SW480 (cell line): ENCODE results near the gene ACVR1.
A peak's percentile ranks its signal among the peaks of the same experiment; 100 is the strongest.
"Not testable (repeated sequence)": the region's sequence is repeated elsewhere in the genome, so short reads cannot be mapped to it uniquely, and the experiment has no call there.

Experiments
- DNase-seq: peaks from one replicate; pipeline ENCODE4 v3.0.0-alpha.2; 2016; ENCODE audit warnings: low spot score

Gene ACVR1

GRCh38 chr2:157893611-157894010 lies 17.5 kb upstream of the ACVR1 start:
- no peak for DNase-seq

GRCh38 chr2:157891643-157892041 lies 15.5 kb upstream of the ACVR1 start:
- no peak for DNase-seq

GRCh38 chr2:157890969-157891642 lies 15.0 kb upstream of the ACVR1 start:
- DNase-seq: no peak

- no peak for DNase-seq
These were observed 11.8 kb upstream of the ACVR1 start for GRCh38 chr2:157887946-157888345.

- not testable (repeated sequence) for DNase-seq
These were observed 8.4 kb upstream of the ACVR1 start for GRCh38 chr2:157884533-157884932.

- DNase-seq: no peak
These were observed 4.8 kb upstream of the ACVR1 start for GRCh38 chr2:157880927-157881326.

- no peak for DNase-seq
These were observed 1.8 kb upstream of the ACVR1 start for GRCh38 chr2:157877761-157878400.

GRCh38 chr2:157876786-157877138 lies 632 bp upstream of the ACVR1 start:
- DNase-seq: no peak

- no peak for DNase-seq
These were observed 477 bp downstream of the ACVR1 start for GRCh38 chr2:157875641-157876065.

GRCh38 chr2:157874997-157875640 lies 1.0 kb downstream of the ACVR1 start:
- peak; percentile 47 for DNase-seq

- no peak for DNase-seq
These were observed 1.8 kb downstream of the ACVR1 start for GRCh38 chr2:157874348-157874747.

GRCh38 chr2:157872791-157873190 lies 3.3 kb downstream of the ACVR1 start:
- no peak for DNase-seq

GRCh38 chr2:157871415-157871814 lies 4.7 kb downstream of the ACVR1 start:
- no peak for DNase-seq

- no peak for DNase-seq
These were observed 7.1 kb downstream of the ACVR1 start for GRCh38 chr2:157868993-157869392.

- DNase-seq: no peak
These were observed 8.4 kb downstream of the ACVR1 start for GRCh38 chr2:157867703-157868102.

- DNase-seq: no peak
These were observed 9.2 kb downstream of the ACVR1 start for GRCh38 chr2:157866666-157867642.

GRCh38 chr2:157866202-157866601 lies 9.9 kb downstream of the ACVR1 start:
- DNase-seq: no peak

GRCh38 chr2:157864857-157865430 lies 11.2 kb downstream of the ACVR1 start:
- DNase-seq: no peak

- DNase-seq: no peak
These were observed 17.3 kb downstream of the ACVR1 start for GRCh38 chr2:157858846-157859245.

- no peak for DNase-seq
These were observed 18.2 kb downstream of the ACVR1 start for GRCh38 chr2:157857881-157858280.

- DNase-seq: no peak
These were observed 20.0 kb downstream of the ACVR1 start for GRCh38 chr2:157856187-157856515.

GRCh38 chr2:157853820-157854219 lies 22.3 kb downstream of the ACVR1 start:
- DNase-seq: no peak
